ENCODE results near the gene ARHGAP24.

The ARHGAP24 gene

DNA sequence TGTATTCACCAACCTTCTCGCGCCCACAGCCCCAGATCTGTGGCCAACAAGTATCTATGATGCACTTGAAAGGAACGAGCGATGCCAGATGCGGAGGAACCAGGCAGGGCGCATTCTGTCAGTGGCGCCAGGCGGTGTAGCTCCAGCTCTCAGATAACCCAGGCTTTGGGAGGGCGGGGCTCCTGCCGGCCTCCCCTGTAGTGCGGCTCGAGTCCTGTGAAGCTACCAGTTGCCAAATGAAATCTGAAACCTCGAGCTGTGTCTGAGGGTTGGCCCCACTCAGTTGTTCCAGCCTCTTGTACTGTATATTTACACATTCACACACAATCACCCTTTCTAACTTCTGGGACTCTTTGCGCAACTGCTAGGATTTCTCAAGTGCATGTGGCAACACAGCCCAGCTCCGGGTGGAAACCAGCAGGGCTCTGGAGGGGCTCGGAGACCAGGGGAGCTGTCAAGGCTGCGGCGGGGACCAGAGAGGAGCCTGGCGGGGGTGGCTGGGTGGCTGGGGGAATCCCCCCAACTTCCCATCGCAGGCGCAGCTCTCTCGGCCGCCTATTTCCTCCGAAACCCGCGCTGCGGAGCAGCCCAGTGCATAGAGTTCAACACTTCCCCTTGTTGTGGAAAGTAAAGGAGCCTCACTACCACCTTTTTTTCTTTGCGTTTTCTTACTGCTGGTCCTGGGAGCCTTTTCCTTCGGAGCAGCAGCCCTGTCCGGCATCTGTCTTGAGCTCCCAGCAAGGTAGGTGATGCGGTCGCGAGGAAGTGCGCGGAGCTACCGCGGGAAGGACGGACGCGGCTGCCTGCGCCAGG, at the start of gene ARHGAP24:
Gene ARHGAP24 (plus strand): TSS at position 333 of the 813 bp plus-strand sequence.
- DNase-seq: peak; percentile 59

GRCh38 chr4:85426366-85426765, 48.6 kb upstream of the ARHGAP24 start:
- DNase-seq: no peak

DNA sequence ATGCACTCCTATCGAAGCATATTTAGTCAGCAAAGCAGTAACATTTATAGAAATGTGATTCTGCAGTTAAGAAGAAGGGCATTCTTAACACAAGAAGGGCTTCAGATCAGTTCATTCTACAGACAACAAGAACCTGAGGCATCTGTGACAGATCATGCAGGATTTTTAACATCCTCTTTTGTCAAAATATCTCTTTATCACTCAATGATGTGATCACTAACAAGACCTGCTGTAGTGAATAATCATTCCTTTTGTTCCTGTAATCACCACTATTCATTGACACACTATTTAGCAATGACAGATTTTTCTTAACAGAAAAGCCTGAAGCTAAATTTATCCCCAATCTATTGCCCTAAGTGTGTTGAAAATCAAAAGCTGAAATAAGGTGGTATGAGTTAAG, 47.8 kb upstream of the ARHGAP24 start:
- no peak for DNase-seq

GRCh38 chr4:85430226-85430625, 44.7 kb upstream of the ARHGAP24 start:
- no peak for DNase-seq

DNA sequence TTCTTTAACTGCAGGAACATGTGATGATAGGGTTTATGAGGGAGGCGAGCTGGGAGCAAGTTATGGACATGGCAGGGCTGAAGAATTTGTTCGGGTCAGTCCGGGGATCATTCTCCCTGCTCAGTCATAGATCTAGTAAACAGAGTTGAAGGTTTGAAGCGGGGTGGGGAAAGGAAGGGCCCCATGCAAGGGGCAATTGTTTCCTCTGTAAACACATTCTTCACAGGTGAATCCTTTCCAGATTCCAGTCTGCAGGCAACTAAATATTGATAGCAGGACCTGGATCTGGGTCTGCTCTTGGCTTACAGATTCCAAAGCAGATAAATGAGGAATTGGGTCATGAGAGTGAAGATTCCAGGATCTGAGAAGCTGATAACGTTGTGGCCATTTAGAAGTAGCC, 44.3 kb upstream of the ARHGAP24 start:
- no peak for DNase-seq

DNA sequence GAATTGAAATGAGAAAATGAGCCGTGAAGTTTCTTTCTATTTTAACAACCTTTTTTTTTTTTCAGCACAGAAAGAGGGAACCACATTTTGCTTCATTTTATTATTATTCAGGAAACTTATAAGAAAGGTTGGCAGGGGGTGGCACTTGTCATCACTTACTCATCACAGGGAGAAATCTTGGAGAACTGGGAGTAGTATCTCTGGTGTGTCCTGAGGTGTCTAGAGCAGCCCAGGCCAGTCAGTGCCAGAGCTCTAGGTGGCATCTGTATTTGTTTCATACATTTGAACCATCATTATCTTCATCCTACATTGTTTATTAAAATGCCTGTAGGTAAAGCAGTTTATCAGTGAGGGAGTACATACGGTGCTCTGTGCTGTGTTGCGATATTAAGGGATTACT, 43.8 kb upstream of the ARHGAP24 start:
- no peak for DNase-seq

GRCh38 chr4:85431881-85432485, 43.0 kb upstream of the ARHGAP24 start:
- no peak for DNase-seq

GRCh38 chr4:85445050-85445639, 29.8 kb upstream of the ARHGAP24 start:
- no peak for DNase-seq

GRCh38 chr4:85446141-85446861, 28.6 kb upstream of the ARHGAP24 start:
- DNase-seq: no peak

DNA sequence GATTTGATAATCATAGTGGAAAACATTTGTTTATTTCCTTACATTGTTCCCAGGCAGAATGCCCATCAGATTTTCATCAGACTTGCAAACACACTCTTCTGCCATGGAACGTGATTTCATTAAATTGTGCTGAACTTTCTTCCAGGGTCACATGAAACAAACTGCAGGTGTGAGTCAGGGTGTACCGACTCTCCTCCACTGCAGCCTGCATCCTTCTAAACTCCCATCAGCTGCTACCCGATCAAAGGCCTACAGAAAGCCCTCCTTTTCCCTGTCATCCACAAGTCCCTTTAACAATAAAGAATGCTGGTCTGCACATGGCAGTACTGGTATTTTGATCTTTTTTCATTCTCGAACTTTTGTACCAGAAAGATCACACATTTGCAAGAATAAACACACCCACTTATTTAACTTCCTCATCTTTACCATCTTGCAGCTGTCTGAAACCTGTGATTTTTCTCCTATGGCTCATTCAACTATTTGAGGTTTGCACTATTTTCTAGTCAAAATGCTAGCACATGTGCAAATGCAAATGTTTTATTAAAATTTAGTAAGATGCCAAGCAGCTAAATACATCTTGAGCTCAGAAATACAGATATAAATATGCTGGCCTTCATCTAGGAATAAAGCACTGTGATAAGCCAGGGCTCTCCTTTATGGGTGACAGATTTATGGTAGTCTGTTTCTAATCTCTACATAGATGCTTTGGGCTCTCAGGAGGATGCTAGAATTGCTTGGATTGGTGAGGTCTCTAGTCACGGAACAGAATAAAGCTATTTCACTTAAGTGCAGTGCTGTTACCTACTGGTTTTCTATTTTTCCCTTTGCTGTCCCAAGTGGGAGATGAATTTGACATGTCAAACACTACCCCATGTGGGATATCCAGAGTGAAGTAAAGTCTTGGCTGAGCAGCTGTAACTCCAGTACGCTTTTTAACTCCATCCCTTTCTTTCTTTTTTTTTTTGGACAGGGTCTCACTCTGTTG, 25.8 kb upstream of the ARHGAP24 start:
- no peak for DNase-seq

- no peak for DNase-seq
Observed at GRCh38 chr4:85452058-85452731, 22.8 kb upstream of the ARHGAP24 start.

GRCh38 chr4:85455942-85456341, 19.0 kb upstream of the ARHGAP24 start:
- DNase-seq: no peak

DNA sequence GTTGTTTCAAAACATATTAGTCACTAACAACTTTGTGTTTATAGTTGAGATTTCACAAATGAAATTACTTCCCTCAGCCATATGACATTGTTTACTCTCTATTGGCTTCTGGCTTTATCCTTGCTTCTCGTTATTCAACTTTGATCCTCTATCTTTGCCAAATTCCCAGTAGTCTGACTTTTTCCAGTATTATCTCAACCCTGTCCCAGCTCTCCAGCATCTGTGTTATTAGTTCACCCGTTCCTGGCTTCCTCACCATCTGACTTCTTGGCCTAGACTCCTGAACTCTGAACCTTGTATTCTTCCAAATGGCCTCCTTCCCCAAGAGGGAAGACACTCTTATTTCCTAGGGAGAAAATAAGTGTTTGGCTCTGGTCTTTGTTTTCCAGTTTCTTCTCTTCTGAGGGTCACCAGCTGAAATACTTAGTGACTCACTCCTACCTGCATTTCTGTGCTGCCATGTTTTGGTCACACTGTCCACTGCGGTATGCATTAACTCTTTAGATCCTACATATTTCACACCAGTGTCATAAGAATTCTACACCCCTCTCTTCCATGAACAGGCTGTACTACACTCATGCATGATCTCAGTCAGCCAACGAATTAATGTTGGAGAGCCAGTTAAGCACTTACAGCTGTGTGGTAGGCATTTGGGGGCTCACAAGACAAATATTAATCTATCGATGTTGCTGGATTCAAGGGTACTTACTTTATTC, 17.0 kb upstream of the ARHGAP24 start:
- DNase-seq: no peak

DNA sequence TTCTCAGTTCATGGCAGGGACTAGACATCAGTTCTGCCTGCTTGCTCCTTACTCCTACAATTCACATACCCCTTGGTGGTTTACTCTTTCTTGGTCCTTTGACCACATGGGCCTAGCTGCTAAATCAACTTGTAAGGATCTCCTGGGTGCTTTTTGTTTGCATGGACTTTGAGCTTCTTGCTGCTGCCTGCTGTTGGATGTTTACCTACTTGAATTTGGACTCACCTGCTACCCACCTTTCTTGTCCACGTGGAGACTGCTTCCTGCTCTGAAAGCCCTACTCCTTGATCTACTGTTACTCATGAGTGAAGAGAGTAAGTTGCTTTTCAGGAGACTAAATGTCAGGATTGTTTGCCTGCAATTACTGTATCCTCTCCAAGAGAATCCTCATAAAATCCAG, 15.2 kb upstream of the ARHGAP24 start:
- no peak for DNase-seq

DNA sequence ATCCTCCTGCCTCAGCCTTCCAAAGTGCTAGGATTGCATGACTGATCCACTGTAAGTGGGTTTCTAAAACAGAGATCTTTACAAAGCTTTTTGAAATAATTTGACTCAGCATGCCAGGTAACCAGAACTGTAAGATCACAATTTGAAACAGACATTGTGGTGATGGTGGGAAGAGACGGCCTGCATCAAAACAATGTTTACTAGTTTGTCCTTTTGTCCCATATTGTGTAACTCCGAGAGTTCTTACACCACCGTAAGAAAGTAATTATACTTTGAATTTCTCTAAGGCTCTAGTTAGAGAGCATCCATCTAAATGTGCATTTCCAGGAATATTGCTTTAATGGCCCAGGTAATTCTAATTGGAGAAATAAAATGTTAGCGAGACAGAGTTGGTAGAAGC, 594 bp upstream of the ARHGAP24 start:
- no peak for DNase-seq

GRCh38 chr4:85475631-85476233, 782 bp downstream of the ARHGAP24 start:
- DNase-seq: no peak

GRCh38 chr4:85476381-85476780, 1.4 kb downstream of the ARHGAP24 start:
- DNase-seq: no peak

GRCh38 chr4:85477534-85477933, 2.6 kb downstream of the ARHGAP24 start:
- no peak for DNase-seq

GRCh38 chr4:85478576-85478975, 3.6 kb downstream of the ARHGAP24 start:
- DNase-seq: no peak

GRCh38 chr4:85482010-85482738, 7.2 kb downstream of the ARHGAP24 start:
- DNase-seq: no peak

Measured in NCI-H526 treated with DMSO at 0.1 percent for 48 hours (cell line).